GM21528 (cell line): ENCODE data around the gene GJC3.
"Not testable (repeated sequence)": the region's sequence is repeated elsewhere in the genome, so short reads cannot be mapped to it uniquely, and the experiment has no call there.

Source experiments
- ATAC-seq: cut with Tn5 transposase; IDR thresholded peaks from one replicate; pipeline ENCODE4 v1.9.1; 2021; ENCODE audit warnings: mild to moderate bottlenecking, moderate library complexity; ENCODE audit not compliant: unreplicated experiment, low FRiP score

The GJC3 gene, protein sequence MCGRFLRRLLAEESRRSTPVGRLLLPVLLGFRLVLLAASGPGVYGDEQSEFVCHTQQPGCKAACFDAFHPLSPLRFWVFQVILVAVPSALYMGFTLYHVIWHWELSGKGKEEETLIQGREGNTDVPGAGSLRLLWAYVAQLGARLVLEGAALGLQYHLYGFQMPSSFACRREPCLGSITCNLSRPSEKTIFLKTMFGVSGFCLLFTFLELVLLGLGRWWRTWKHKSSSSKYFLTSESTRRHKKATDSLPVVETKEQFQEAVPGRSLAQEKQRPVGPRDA

DNA sequence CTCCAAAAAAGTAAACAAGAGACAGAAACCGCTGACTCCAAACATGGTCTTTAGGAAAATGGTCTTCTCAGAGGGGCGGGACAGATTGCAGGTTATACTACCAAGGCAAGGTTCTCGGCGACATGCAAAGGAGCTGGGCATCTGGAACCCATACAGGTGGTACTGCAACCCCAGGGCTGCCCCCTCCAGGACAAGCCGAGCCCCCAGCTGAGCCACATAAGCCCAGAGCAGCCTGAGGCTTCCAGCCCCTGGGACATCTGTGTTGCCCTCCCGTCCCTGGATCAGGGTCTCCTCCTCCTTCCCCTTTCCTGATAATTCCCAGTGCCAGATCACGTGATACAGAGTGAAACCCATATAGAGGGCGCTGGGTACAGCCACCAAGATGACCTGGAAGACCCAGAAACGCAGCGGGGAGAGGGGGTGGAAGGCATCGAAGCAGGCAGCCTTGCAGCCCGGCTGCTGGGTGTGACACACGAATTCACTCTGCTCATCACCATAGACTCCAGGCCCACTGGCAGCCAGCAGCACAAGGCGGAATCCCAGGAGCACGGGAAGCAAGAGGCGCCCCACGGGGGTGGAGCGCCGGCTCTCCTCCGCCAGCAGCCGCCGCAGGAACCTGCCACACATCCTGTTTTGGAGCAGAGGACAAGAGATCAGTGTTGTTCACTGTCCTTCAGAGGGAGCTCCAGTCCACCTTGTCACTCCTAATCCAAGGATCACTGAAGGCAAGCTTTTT, at the start of gene GJC3:
Gene GJC3, minus strand, starts transcription at position 627 of the 736 bp plus-strand sequence. Its CDS starts 0 bp downstream, at position 627.
- ATAC-seq, result no peak

DNA sequence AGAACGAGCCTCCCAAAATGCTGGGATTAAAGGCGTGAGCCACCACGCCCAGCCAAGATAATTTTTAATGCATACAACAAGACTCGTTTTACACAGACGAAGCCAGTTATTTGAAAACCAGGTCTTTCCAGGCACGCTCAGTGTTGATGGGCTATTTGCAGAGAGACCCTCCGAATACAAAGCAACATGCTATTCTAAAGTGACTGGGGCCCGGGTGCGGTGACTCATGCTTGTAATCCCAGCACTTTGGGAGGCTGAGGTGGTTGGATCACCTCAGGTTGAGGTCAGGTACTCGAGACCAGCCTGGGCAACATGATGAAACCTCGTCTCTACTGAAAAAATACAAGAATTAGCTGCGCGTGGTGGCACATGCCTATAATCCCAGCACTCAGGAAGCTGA, 47.2 kb upstream of the GJC3 start:
- ATAC-seq, result no peak

DNA sequence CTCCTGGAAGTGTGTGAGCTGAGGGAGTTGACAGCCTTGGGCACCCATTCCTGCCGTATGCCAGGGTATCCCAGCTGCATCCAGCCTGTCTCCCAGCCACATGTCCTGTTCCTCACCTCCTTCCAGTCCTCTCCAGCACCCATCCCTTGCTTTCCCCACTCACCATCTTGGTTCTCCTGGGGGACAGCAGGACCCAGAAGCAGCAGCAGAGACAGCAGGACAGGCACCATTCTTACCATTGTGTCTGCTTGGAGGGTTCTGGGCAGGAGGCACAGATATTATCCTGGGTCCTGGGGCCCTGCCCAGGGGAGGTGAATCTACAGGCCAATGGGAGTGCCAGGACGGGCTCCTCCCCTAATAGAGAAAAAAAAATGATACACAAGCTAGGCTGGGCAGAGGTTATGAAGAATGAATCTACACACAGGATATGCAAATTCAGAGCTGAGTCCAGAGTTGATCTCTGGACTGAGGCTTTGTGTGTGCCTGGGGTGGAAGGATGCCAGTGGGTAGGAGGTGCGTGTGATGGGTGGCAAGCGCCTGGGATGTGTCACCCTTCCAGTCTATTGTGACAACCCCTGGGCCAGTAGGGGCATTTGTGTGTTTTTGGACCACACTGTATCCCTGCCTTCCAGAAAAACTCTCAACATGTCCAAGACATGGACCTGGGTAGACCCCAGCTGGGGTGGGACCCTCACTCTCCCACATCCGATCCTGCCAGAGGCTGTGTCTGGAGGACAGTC, 46.5 kb upstream of the GJC3 start, which contains the start of gene AZGP1:
Gene AZGP1, minus strand, starts transcription at position 250 of the 740 bp plus-strand sequence. Its CDS starts 11 bp downstream, at position 239.
- ATAC-seq, result no peak

DNA sequence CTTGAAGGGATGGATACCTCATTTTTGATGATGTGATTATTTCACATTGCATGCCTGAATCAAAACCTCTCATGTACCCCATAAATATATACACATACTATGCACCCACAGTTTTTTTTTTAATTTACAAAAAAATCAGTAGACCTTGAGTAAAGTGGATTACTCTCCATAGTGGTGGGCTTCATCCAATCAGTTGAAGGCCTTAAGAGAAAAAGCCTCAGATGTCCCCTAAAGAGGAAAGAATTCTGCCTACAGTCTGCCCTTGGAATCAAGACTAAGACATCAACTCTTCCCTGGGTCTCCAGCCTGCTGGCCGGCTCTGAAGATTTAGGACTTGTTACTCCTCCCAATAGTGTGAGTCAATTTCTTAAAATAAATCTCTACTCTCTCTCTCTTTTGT, 45.3 kb upstream of the GJC3 start:
- no peak for ATAC-seq

DNA sequence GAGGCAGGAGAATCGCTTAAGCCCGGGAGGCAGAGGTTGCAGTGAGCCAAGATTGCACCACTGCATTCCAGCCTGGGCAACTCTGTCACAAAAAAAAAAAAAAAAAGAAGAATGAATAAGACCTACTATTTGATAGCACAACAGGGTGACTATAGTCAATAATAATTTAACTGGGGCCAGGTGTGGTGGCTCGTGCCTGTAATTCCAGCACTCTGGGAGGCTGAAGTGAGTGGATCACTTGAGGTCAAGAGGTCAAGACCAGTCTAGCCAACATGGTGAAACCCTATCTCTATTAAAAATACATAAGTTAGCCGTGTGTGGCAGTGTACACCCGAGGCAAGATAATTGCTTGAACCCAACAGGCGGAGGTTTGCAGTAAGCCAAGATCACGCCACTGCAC, 44.4 kb upstream of the GJC3 start:
- not testable (repeated sequence) for ATAC-seq

DNA sequence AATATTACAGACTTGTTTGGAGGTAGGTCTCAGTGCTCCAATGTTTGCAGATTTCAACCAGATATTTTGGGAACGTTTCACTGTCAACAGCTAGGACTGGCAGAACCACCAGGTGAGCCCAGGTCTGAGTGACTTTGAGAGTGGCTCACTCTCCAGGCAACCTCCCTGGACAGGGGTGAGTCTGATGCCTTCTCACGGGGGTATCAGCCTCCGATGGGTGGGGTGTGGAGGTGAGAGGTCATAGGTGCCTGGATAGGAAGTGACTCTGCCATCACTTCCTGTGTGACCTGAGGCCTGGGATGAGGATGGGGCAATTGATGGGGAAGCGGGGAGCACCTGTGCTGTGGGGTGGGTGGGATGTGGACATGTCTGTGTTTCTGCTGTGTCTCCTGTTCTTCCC, 41.8 kb upstream of the GJC3 start:
- ATAC-seq, result no peak

DNA sequence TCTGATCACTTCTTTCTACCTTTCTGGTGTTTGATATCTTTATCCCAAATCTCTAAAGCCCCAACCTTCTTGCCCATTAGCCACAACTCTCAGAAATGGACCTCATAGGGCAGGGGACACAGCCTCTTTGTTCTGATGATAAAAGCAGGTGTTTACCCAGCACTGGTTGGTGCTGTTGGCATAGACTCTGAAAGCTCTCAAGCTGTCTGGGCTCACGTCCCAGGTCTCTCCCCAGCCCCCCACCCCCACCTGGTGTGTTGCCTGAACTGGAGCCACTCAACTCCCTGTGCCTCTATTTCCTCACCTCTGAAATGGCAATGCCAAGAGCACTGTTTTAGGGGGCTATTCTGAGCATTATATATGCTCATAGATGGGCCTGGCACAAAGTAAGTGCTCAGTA, 40.4 kb upstream of the GJC3 start:
- not testable (repeated sequence) for ATAC-seq

DNA sequence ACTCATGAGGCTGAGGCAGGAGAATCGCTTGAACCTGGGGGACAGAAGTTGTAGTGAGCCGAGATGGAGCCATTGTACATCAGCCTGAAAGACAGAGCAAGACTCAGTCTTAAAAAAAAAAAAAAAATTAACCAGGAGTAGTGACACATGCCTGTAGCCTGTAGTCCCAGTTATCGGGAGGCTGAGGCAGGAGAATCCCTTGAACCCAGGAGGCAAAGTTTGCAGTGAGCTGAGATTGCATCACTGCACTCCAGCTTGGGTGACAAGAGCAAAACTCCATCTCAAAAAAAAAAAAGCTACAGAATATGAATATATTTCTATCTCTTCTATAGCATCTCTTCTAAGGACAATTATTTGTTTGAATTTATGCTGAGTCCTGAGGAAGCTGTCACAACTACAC, 39.9 kb upstream of the GJC3 start:
- ATAC-seq, result no peak

DNA sequence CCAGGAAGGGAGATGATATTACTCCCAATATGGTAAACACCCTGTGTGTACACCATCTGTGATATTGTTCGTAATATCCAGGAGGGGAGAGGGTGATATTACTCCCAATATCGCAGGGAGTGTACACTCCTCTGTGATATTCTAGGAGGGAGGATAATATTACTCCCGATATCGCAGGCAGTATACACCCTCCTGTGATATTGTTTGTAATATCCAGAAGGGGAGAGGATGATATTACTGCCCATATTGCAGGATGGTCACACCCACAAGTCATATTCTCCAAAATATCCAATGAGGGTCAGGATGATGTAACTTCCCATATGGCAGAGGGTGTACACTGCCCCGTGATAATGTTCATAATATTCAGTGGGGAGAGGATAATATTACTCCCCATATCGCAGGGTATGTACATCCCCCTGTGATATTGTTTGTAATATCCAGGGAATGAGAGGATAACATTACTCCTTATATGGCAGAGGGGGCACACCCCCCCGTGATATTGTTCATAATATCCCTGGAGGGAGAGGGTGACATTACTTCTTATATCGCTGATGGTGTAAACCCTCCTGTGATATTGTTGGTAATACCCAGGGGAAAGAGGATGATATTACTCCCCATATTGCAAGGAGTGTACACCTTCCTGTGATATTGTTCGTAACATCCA, 29.3 kb upstream of the GJC3 start:
- ATAC-seq, result no peak

DNA sequence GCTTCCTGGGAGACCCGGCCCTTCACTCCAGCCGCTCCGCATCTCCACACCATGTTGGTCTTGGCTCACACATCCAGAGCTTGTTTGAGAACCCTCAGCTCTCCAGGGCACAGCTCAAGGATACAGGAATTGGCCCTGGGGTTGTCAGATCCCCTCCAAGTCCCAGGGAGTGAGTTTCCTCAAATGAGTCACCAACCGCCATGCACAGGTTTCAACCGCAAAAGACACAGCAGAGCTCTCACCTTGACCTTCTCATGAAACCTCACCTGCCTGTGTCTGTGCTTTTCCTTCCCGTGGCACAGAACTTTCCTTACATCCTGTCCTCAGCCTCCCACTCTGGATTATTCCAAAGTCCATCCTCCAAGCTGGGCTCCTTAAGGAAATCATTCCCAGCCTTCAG, 25.8 kb upstream of the GJC3 start:
- no peak for ATAC-seq

DNA sequence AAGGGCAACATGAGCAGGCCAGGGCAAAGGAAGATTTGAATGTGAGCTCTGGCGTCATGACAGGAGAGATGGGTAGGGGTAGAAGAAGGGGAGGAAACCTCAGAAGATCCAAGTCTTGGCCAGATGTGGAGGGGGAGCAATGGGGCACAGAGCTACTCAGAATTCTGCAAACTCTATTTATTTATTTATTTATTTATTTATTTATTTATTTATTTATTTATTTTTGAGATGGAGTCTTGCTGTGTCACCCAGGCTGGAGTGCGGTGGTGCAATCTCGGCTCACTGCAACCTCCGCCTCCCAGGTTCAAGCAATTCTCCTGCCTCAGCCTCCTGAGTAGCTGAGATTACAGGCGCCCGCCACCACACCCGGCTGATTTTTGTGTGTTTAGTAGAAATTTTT, 25.2 kb upstream of the GJC3 start:
- not testable (repeated sequence) for ATAC-seq

DNA sequence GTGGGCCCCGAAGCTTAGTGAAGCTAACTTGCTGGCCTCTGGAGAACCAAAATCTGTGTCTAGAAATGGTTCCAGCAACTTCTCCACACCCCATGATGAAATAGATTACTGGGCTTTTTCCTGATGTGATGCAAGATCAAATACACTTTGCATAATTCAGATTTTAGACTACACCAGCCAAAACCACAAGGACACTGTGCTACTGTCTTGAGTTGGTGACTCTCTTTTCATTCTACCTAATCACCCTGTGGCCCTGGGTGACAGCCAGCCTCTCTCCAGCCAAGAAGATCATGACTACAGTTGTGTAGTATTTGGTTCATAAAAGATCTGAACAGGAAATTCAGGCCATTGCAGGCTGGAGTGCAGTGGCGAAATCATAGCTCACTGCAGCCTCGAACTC, 24.2 kb upstream of the GJC3 start:
- ATAC-seq, result no peak

DNA sequence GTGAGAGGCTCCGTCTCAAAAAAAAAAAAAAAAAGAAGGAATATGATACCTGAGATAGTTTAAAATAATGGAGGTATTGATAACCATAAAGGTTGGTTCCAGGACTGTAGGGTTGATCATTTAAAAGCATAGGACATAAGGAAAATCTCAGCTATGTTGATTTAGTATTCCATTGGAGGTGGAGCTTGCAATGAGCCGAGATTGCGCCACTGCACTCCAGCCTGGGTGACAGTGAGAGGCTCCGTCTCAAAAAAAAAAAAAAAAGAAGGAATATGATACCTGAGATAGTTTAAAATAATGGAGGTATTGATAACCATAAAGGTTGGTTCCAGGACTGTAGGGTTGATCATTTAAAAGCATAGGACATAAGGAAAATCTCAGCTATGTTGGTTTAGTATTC, 23.2 kb upstream of the GJC3 start:
- ATAC-seq, result not testable (repeated sequence)

DNA sequence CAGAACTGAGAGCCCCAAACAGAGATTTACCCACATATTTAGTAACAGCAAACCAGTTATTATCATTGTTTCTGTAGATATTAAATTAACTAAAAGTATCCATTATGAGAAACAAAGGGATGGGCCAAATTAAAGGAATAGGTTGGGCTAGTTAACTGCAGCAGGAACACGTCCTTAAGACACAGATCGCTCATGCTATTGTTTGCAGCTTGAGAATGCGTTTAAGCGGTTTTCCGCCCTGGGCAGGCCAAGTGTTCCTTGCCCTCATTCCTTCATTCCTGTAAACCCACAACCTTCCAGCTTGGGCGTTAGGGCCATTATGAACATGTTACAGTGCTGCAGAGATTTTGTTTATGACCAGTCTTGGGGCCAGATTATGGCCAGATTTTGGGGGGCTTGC, 21.4 kb upstream of the GJC3 start:
- not testable (repeated sequence) for ATAC-seq

DNA sequence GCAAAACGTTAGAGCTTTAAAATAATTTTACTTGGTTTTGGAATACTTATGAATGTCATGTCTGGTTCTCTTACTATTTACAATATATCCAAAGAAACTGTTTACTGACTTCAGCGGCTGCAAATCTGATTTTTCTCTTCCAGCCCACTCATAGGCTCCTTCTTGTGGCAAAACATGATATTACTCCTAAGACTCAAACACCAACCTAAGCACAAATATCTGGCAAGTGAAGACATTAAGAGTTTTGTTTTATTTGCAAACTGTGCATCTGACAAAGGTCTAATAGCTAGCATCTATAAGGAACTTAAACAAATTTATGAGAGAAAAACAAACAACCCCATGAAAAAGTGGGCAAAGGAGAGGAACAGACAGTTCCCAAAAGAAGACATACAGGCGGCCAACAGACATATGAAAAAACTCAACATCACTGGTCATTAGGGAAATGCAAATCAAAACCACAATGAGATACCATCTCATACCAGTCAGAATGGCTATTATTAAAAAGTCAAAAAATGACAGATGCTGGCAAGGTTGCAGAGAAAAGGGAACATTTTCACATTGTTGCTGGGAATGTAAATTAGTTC, 20.3 kb upstream of the GJC3 start:
- ATAC-seq, result no peak

DNA sequence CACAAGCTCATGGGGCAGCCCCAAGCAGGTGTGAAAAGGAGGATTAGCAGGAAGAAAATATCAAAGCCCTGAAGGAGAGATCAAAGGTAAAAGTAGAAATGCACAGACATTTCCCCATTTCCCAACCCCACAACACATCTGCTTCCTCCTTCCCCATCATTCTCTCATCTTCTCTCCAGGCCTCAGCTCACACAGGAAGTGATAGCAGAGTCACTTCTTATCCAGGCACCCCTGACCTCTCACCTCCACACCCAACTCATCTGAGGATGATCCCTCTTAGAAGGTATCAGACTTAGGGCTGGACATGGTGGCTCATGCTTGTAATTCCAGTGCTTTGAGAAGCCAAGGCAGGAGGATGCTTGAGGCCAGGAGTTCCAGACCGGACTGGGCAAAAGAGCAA, 18.2 kb upstream of the GJC3 start:
- no peak for ATAC-seq

DNA sequence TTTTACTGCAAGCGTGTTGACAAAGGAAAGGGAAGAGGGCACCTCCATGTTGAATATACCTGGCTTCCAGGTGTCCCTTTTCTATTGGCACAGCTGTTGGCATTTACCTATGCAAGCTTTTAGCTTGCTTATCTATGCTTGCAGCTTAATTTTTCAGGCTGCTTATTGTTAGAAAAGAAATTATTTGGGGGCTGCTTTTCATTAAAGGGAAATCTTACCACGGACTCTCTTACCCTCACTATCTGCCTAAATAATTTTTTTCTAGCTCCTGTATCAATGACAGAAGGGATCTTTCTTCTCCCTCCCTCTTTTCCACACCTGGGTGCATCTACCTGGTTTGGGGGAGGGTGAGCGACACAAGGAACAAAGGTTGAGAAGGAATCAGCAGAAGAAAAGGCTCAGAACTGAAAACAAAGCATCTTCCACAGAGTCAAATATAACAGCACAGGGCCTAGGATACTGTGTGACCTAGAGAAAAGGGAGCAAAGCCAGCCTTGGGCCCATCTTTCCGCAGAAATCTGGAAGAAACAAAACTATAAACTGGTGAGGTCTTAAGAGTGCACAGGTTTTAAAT, 15.2 kb upstream of the GJC3 start:
- no peak for ATAC-seq

DNA sequence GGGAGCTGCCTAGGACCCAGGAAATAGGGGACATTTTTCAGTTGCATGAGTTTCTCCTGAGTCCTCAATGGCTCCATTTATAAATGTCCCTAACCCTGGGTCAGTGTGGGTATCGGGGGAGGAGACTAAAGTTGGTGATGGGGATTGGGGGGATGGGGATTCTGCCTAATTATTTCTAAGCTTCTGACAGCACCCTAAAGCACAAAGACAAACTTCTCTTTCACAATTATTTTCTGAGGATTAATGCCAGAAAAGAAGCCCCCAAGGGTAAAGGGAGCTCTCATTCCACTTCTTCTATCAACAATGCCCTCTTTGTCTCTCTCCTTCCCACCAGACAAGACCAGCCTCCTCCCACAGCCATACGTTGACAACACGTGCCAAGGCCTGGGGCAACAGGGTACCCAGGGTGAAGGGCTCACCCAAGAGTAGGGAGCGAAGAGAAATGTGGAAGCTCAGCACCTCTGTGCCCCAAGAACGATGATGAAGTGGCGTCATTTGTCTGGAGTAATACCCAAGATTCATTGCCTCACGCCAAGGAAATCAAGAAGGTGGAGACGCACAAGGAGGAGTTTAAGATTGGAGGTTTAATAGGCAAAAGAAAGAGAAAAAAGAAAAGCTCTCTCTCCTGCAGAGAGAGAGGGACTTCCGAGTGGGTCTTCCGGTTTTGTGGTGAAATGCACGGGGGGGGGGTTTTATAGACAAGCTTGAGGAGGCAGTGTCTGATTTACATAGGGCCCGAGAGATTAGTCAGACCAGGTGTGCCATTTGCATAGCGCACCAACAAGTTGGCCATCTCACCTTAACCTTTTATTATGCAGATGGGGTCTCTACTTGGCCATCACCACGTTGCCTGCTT, 14.4 kb upstream of the GJC3 start:
- no peak for ATAC-seq

DNA sequence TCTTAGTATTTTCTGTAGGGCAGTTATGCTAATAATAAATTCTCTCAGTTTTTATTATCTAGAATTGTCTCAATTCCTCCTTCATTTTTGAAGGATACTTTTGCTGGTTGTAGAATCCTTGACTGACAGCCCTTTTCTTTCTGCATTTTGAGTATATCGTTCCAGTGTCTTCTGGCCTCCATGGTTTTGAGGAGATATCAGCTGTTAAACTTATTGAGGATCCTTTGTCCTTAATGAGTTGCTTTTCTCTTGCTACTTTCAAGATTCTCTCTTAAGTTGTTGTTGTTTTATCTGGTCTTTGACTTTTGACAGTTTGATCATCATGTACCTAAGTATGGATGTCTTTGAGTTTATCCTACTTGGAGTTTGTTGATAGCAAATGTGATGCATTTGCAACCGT, 8.9 kb upstream of the GJC3 start:
- no peak for ATAC-seq
